ENCODE measurements around the gene RBPJ. TPM values are rescaled to one million over a fixed set of nuclear protein-coding genes. Genes with fewer than 3 reads are reported as not detected.

Gene RBPJ
- total and polyA plus RNA-seq, 12 donors, result 10.1 to 59.1 (median 38.1) TPM

GRCh38 chr4:26289401-26289800 is 31.4 kb upstream of the RBPJ start:
- intact Hi-C loops (cut with DNase I), result no loop called here
- DNase-seq (no peak), ATAC-seq (no peak)
- H3K27ac ChIP-seq, result peak overlapping the region in 2 of 10 donors; percentile 22 to 83
- peaks cover 0 to 5% (median 0%) of the 10 kb centered on the region in 7 donors for H3K27me3 ChIP-seq
- peaks cover 0 to 20% (median 0%) of the 10 kb centered on the region in 9 donors for H3K4me1 ChIP-seq
- no peaks in the 10 kb centered on the region for H3K36me3 ChIP-seq
- no peak for TF ChIP-seq CTCF (IDR thresholded peaks at IDR 0.05)
- H3K4me3 ChIP-seq, result no peak overlapping the region
- WGBS, 2 donors, result 82 to 83% methylated on average over 4 of the region's 4 CpGs
- H3K9me3 ChIP-seq, result no peaks in the 10 kb centered on the region

GRCh38 chr4:26290321-26290720 is 30.5 kb upstream of the RBPJ start:
- 78 to 83% methylated on average over 3 of the region's 3 CpGs for WGBS, 2 donors
- no peaks in the 10 kb centered on the region for H3K9me3 ChIP-seq
- H3K27me3 ChIP-seq, result peaks cover 0 to 5% (median 0%) of the 10 kb centered on the region in 7 donors
- ATAC-seq (peak in 1 of 8 donors; percentile 16), DNase-seq (no peak)
- no peak overlapping the region for H3K4me3 ChIP-seq
- peaks cover 0 to 21% (median 0%) of the 10 kb centered on the region in 9 donors for H3K4me1 ChIP-seq
- H3K27ac ChIP-seq, result no peak overlapping the region
- no peaks in the 10 kb centered on the region for H3K36me3 ChIP-seq
- no peak for TF ChIP-seq CTCF (IDR thresholded peaks at IDR 0.05)
- intact Hi-C loops (cut with DNase I), result no loop called here

GRCh38 chr4:26294904-26295303 is 25.9 kb upstream of the RBPJ start:
- ATAC-seq (no peak), DNase-seq (no peak)
- H3K4me3 ChIP-seq, result no peak overlapping the region
- no peaks in the 10 kb centered on the region for H3K27me3 ChIP-seq
- H3K9me3 ChIP-seq, result no peaks in the 10 kb centered on the region
- intact Hi-C loops (cut with DNase I), result no loop called here
- no peak for TF ChIP-seq CTCF (IDR thresholded peaks at IDR 0.05)
- H3K4me1 ChIP-seq, result peaks cover 0 to 36% (median 0%) of the 10 kb centered on the region in 9 donors
- H3K27ac ChIP-seq, result no peak overlapping the region
- 86 to 89% methylated on average over 5 of the region's 5 CpGs for WGBS, 2 donors
- no peaks in the 10 kb centered on the region for H3K36me3 ChIP-seq

GRCh38 chr4:26296021-26296420 is 24.8 kb upstream of the RBPJ start:
- ATAC-seq, result no peak

More at GRCh38 chr4:26296021-26296420, 24.8 kb upstream of the RBPJ start:
- Histone ChIP-seq H3K36me3 (no peaks in the 10 kb centered on the region), H3K4me1 (peaks cover 0 to 38% (median 0%) of the 10 kb centered on the region in 9 donors), H3K27me3 (no peaks in the 10 kb centered on the region), H3K27ac (no peak overlapping the region), H3K4me3 (no peak overlapping the region), H3K9me3 (no peaks in the 10 kb centered on the region)
- 66 to 67% methylated on average over 2 of the region's 2 CpGs for WGBS, 2 donors
- DNase-seq, result no peak
- intact Hi-C loops (cut with DNase I), result no loop called here
- no peak for TF ChIP-seq CTCF (IDR thresholded peaks at IDR 0.05)
